Breast epithelium (tissue), 3 donors: ENCODE data around the gene PDE4D.

Experiments used
- POLR2AphosphoS5 ChIP-seq, 3 donors: sonication (generic); formaldehyde crosslinking; IDR thresholded peaks; one replicate each; pipeline ENCODE4 v1.6.1; 2017; ENCODE audit warnings: antibody characterized with exemption in 3 of 3
- TF ChIP-seq, protein P1 (sequence below), 3 donors: fragments of 450-650 bp; IDR thresholded peaks; one replicate each; pipeline ENCODE4 v1.5.1; 2016 to 2017; ENCODE audit warnings: antibody characterized with exemption in 3 of 3, mild to moderate bottlenecking in 3 of 3, moderate library complexity in 3 of 3

DNA sequence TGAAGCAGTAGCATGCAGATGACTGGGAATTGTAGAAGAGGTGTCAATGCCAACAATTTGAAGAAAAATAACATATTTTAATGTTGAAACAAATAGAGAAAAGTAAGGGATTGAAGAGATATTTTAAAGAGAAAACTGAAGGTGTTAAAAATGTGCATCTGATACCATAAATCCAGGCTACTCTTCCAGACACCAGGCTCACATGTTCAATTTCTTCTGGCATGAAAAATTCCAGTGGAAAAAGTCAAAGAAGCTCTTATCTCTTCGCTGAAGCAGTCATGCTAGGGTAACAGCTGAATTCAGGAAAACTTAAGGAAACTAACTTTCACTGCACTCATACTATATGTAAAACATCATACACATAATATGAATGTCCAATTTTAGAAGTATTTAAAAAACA, 335.0 kb downstream of the PDE4D start:
- TF ChIP-seq, protein P1, sequence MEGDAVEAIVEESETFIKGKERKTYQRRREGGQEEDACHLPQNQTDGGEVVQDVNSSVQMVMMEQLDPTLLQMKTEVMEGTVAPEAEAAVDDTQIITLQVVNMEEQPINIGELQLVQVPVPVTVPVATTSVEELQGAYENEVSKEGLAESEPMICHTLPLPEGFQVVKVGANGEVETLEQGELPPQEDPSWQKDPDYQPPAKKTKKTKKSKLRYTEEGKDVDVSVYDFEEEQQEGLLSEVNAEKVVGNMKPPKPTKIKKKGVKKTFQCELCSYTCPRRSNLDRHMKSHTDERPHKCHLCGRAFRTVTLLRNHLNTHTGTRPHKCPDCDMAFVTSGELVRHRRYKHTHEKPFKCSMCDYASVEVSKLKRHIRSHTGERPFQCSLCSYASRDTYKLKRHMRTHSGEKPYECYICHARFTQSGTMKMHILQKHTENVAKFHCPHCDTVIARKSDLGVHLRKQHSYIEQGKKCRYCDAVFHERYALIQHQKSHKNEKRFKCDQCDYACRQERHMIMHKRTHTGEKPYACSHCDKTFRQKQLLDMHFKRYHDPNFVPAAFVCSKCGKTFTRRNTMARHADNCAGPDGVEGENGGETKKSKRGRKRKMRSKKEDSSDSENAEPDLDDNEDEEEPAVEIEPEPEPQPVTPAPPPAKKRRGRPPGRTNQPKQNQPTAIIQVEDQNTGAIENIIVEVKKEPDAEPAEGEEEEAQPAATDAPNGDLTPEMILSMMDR (IDR thresholded peaks at IDR 0.05): no peak
- TF ChIP-seq POLR2AphosphoS5 (IDR thresholded peaks at IDR 0.05): no peak
